ENCODE results near the gene HCFC1. TPM values are rescaled to one million over a fixed set of nuclear protein-coding genes. Genes with fewer than 3 reads are reported as not detected.

Gene HCFC1
- total and polyA plus RNA-seq, 9 of the 15 experiments (the other 6 are each of a cell fraction or from before 2014, with no cell fraction given): 2.8 to 133 (median 17.1) TPM

GRCh38 chrX:153926858-153927671, 44.6 kb downstream of the HCFC1 start:
- H3K36me3 ChIP-seq (ENCODE audit: control insufficient read depth, insufficient read depth, low read length): peaks cover 36% of the 10 kb centered on the region
- in situ Hi-C loops (cut with MboI) (no loop called here), intact Hi-C loops (cut with micrococcal nuclease) (loop anchor here (1.0 to 5.0 kb wide), 2 partner anchors 45 to 160 kb away; partner anchors contain the start of gene TMEM187)
- peak overlapping the region; percentile 98 for H3K27ac ChIP-seq (ENCODE audit: extremely low read depth, low read depth, low read length)
- peaks cover 27 to 67% of the 10 kb centered on the region in 2 experiments; a peak in 4 of 5 replicates for H3K4me1 ChIP-seq (replicated peaks in 1 of 2; ENCODE audit: control insufficient read depth in 2 of 2, insufficient read depth in 2 of 2, low read length in 2 of 2)
- no peaks in the 10 kb centered on the region for H4K20me1 ChIP-seq (replicated peaks; ENCODE audit: control insufficient read depth, insufficient read depth, low read length)
- peak in 3 of 4 experiments; percentile 31 to 78 (median 64) for DNase-seq (ENCODE audit: extremely low read depth in 1 of 4, low spot score in 3 of 4)
- no peaks in the 10 kb centered on the region for H3K27me3 ChIP-seq (ENCODE audit: control insufficient read depth in 2 of 2, insufficient read depth in 2 of 2, low read length in 2 of 2)
- ATAC-seq: peak; percentile 26
- no peaks in the 10 kb centered on the region for H3K9me1 ChIP-seq (ENCODE audit: control insufficient read depth, insufficient read depth, low read length)
- WGBS (ENCODE audit: insufficient coverage, low coverage, missing lambda C conversion rate): 11% methylated on average over 19 of the region's 31 CpGs
- peaks cover 51% of the 10 kb centered on the region for H3K79me2 ChIP-seq (ENCODE audit: control insufficient read depth, insufficient read depth, low read length)
- no peaks in the 10 kb centered on the region for H3K9me3 ChIP-seq (replicated peaks; ENCODE audit: control insufficient read depth, insufficient read depth, low read depth, low read length)
- H3K4me2 ChIP-seq (ENCODE audit: insufficient read depth, low read length): peak overlapping the region; percentile 97
- FAIRE-seq: no peak
- H3K9ac ChIP-seq (ENCODE audit: insufficient read depth in 1 of 2, low read depth in 2 of 2, low read length in 2 of 2): peak overlapping the region; percentile 93 to 96
- ChIA-PET POLR2A (interaction anchor here (0.6 to 2.3 kb wide), 9 partner anchors 10 to 485 kb away, joined by 3 to 9 read pairs (median 4); partner anchors contain the start of genes IDH3G, RENBP and SSR4), CTCF (ENCODE audit: low intra/inter-chr PET ratio) (no interaction called here)
- H3K4me3 ChIP-seq: peak overlapping the region; percentile 58
- no TSS peak for BruUV-seq (replicated peaks)
- peak overlapping the region; percentile 62; the same call in 1 of the 2 replicates for H2AFZ ChIP-seq (ENCODE audit: low read depth, low read length)
- TF ChIP-seq USF1 (CRISPR knock-in tag; IDR thresholded peaks at IDR 0.05) (0 out of 2 replicates have a peak, but pooled peaks have one; percentile 6), ZBTB7A (IDR thresholded peaks at IDR 0.05; ENCODE audit: borderline replicate concordance, control insufficient read depth, low read depth, low read length) (no peak), HDAC6 (IDR thresholded peaks at IDR 0.05; ENCODE audit: low read depth, low read length) (no peak), CTCF (IDR thresholded peaks at IDR 0.05 in 2 of 3, conservative IDR thresholded peaks at IDR 0.05 in 1 of 3; ENCODE audit: insufficient read depth in 2 of 3, low read depth in 1 of 3, low read length in 3 of 3) (peak in 1 of 3 experiments; percentile 19; a peak in 2 of 6 replicates), TAF1 (IDR thresholded peaks at IDR 0.05; ENCODE audit: control insufficient read depth, extremely low read depth, insufficient read depth, low read length, severe bottlenecking) (peak; percentile 14), ZMIZ1 (IDR thresholded peaks at IDR 0.05; ENCODE audit: low read depth in 2 of 2, low read length in 2 of 2) (peak in 1 of 2 experiments; percentile 52; a peak in 1 of 4 replicates), ZNF639 (CRISPR knock-in tag; conservative IDR thresholded peaks at IDR 0.05 in 1 of 2, IDR thresholded peaks at IDR 0.05 in 1 of 2) (no peak), NR0B1 (IDR thresholded peaks at IDR 0.05; ENCODE audit: partially characterized antibody) (no peak)
